ENCODE results near the gene SLC19A1.

GRCh38 chr21:45490049-45490731 lies 52.0 kb downstream of the SLC19A1 start:
- TF ChIP-seq, protein P1, sequence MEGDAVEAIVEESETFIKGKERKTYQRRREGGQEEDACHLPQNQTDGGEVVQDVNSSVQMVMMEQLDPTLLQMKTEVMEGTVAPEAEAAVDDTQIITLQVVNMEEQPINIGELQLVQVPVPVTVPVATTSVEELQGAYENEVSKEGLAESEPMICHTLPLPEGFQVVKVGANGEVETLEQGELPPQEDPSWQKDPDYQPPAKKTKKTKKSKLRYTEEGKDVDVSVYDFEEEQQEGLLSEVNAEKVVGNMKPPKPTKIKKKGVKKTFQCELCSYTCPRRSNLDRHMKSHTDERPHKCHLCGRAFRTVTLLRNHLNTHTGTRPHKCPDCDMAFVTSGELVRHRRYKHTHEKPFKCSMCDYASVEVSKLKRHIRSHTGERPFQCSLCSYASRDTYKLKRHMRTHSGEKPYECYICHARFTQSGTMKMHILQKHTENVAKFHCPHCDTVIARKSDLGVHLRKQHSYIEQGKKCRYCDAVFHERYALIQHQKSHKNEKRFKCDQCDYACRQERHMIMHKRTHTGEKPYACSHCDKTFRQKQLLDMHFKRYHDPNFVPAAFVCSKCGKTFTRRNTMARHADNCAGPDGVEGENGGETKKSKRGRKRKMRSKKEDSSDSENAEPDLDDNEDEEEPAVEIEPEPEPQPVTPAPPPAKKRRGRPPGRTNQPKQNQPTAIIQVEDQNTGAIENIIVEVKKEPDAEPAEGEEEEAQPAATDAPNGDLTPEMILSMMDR (IDR thresholded peaks at IDR 0.05): no peak
- no peak for TF ChIP-seq POLR2A (IDR thresholded peaks at IDR 0.05)
